ENCODE measurements around the gene NWD2.
"Not testable (repeated sequence)": the region's sequence is repeated elsewhere in the genome, so short reads cannot be mapped to it uniquely, and the experiment has no call there.

Gene NWD2
- 0 reads per million in 2 experiments for total RNA-seq

- no peak for DNase-seq (ENCODE audit: low read depth)
Observed at GRCh38 chr4:37244583-37245390, at the start of gene NWD2. TSS of gene NWD2 (plus strand) at chr4:37244743. CDS start at chr4:37245068, 325 bp downstream.

DNA sequence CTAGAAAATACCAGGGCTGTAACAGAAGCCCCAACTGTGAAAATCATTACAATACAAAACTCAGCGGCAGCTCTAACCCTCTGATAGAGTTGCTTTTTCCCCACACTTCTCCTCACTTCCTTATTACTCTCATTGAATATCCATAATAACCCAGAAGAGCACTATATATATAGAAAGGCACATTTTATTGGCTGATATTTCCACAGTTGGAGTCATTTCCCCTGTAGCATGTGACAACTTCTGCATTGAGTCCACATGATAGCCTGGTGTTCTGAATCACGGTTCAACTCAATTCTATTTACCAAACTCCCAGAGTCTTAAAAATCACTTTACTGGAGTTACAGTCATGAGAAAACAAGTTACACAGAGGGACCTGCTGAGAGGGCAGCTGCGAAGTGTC, 46.6 kb upstream of the NWD2 start:
- no peak for DNase-seq (ENCODE audit: low read depth)

DNA sequence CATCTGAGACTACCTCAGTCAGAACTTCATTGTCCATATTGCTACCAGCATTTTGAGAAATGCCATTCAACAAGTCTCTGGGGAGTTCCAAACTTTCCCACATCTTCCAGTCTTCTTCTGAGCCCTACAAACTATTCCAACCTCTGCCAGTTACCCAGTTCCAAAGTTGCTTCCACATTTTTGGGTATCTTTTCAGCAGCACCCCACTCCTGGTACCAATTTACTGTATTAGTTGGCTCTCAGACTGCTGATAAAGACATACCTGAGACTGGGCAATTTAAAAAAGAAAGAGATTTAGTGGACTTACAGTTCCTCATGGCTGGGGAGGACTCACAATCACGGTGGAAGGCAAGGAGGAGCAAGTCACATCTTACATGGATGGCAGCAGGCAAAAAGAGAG, 39.8 kb upstream of the NWD2 start:
- not testable (repeated sequence) for DNase-seq (ENCODE audit: low read depth)

- DNase-seq (ENCODE audit: low read depth): no peak
Observed at GRCh38 chr4:37216209-37216608, 28.3 kb upstream of the NWD2 start.

DNA sequence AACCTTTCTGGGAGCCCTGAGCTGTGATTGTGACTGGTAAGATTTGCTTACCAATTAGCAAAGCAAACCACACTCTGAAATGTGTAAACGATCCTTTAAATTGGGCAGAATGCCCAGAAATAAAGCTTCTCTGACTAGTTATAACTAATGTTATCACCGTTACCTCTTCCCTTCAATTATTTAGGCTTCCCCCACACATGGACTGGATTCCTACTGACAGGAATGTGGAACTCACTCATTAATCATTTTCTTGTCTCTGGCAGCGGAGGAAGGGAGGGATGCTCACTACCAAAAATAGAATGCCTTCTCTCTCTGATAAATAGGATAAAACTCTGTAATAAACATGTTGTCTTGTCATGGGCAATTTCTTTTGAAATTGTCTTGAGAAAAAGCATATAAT, 25.3 kb upstream of the NWD2 start:
- no peak for DNase-seq (ENCODE audit: low read depth)

- DNase-seq (ENCODE audit: low read depth): no peak
Observed at GRCh38 chr4:37219990-37220389, 24.6 kb upstream of the NWD2 start.

DNA sequence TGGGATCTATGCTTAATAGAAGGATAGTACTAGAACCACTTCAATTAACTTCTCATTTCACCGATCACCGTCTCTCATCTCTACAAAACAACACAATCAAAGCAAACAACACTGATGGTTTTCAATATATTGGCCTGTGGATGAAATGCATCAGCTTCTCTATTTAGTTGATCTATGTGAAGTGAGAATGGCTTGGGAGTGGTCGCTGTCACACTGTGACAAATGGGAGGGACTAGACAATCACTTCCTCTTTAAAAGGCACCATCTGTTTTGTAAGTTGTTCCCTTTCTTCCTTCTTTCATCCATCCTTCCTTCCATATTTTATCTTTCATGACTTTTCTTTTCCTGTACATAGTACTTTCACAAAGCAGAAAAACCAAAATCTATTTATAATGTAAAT, 23.9 kb upstream of the NWD2 start:
- no peak for DNase-seq (ENCODE audit: low read depth)

GRCh38 chr4:37223732-37224131, 20.8 kb upstream of the NWD2 start:
- no peak for DNase-seq (ENCODE audit: low read depth)

DNA sequence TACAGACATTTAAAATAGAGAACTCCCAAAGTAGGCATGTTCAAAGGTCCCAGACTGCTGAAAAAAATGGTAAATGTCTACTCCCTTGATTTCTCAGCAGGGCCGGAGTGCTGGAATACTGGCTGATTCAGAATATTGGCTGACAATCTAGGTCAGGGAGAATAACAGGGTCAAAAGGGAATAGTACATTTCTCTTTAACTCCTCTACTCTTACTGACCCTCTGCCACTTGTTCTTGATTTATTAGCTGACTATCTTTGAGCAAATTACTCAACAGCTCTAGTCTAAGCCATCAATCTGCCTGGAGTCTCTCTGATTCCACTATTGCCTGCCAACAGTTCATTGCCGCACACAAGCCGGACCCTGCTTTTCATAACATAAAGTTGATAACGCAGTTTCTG, 19.7 kb upstream of the NWD2 start:
- no peak for DNase-seq (ENCODE audit: low read depth)

GRCh38 chr4:37225778-37226177, 18.8 kb upstream of the NWD2 start:
- DNase-seq (ENCODE audit: low read depth): no peak

DNA sequence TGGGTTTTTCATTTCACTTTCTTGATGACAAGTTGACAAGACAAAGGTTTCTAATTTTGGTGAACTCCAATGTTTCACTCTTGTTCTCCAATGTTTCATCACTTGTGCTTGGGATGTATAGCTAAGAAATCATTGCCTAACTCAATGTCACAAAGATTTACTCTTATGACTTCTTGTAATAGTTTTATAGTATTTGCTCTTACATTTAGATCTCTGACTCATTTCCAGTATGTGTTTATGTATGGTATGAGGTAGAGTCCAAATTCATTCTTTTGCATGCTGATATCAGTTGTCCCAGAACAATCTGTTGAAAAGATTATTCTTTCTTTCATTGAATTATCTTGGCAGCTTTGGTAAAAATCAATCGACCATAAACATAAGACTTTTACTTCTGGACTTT, 12.2 kb upstream of the NWD2 start:
- DNase-seq (ENCODE audit: low read depth): no peak

DNA sequence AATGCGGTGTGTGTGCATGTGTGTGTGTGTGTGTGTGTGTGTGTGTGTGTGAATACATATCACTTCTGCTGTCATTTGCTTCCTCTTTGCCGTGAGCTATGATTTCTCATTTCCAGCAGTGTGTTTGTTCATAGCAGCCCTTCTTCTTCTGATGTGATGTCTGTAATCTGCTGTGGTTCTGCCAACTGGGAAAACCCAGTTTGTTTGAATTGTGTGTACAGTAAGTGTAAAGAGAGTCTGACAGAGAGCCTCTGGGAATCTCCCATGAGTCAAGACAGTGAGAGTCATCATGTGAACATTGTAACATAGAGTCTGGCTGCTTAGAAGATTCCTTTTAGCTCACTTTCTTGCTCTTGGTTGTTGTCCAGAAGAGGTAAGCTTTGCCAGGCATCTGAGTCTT, 8.4 kb upstream of the NWD2 start:
- no peak for DNase-seq (ENCODE audit: low read depth)

GRCh38 chr4:37241647-37242046, 2.9 kb upstream of the NWD2 start:
- DNase-seq (ENCODE audit: low read depth): no peak

- no peak for DNase-seq (ENCODE audit: low read depth)
Observed at GRCh38 chr4:37243051-37243450, 1.5 kb upstream of the NWD2 start.

- no peak for DNase-seq (ENCODE audit: low read depth)
Observed at GRCh38 chr4:37243722-37244582, 591 bp upstream of the NWD2 start.

DNA sequence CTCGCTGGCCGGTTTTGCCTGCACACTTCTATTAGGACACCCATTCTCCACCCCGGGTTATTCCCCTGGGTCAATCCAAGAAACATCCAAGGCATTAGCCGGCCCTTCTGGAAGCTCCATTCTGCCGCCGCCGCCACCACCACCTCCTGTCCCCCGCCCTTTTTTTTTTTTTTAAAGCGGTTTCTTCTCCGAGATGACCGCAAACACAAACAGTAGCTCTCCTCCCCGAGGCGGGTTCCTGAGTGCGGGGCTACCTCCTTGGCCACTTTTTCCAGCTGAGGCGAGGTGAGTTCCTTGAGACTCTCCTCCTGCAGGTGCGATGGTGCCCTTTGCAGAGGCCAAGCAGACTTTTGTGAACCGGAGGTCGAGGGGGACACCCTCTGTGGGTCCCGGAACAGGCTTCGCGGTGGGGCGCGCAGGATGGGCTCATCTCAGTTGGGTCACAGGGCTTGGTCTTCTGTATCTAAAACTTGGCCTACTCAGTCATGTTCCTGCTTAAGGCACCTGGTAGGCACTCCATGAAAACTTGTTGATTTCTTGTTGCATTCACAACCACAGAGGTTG, 930 bp downstream of the NWD2 start:
- DNase-seq (ENCODE audit: low read depth): no peak

GRCh38 chr4:37246891-37247290, 2.3 kb downstream of the NWD2 start:
- no peak for DNase-seq (ENCODE audit: low read depth)

- no peak for DNase-seq (ENCODE audit: low read depth)
Observed at GRCh38 chr4:37258221-37258620, 13.7 kb downstream of the NWD2 start.

DNA sequence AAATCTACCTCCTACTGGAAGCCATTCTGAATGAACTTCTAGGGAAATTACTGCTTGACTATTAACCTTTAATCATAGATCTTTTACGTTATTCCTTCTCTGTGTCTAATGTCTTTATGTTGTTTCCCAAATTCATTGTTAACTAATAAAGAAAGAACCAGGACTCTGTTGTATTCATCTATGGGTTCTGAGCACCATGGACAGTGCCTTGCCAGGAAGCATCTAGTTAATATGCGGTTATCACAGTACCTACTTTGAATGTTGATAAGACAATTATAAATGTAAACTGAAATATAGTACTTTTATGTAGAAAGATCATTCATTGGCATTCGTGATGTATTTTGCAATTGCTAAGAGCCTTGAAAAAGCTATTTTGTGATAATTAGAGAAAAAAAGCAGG, 23.8 kb downstream of the NWD2 start:
- DNase-seq (ENCODE audit: low read depth): no peak

DNA sequence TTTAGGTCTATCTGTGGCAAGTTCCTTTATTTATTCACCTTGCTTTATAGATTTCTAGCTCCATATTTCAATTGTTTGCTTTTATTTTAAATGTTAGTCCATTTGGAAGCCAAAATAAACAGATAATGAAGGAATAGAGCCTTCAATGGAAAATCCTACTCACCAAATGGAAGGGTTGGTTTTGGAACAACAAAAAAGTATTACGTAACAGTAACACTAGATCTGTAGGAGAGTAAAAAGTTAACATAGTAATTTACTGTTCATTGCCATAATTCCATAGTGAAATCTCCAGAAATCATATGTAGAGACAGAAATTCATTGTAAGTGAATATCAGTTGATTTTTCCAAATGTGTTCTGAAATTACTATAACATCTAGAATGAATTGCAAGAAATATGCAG, 34.6 kb downstream of the NWD2 start:
- no peak for DNase-seq (ENCODE audit: low read depth)

GRCh38 chr4:37279894-37280592, 35.5 kb downstream of the NWD2 start:
- DNase-seq (ENCODE audit: low read depth): no peak

DNA sequence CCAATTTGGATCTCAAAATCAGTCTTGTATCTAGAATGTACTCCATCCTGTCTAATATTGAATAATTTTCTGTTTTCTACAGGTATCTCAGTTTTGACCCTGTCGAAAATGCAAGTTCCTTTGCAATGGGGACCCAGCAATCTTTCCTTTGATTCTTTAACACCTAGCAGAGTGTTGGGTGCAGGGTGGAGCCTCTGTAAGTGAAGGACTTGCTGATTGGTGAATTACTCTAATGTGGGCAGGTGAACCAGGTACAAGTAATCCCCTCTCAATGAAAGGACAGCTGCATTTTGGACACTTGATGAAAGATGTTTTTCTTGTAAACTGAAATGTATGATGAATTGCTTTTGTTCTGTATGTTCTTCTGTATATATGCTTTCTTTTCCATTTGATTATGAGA, 54.9 kb downstream of the NWD2 start:
- DNase-seq (ENCODE audit: low read depth): no peak

Data from T follicular helper cell (primary cell).